Measurements from ENCODE around the gene CPNE7.
"Not testable (repeated sequence)": the region's sequence is repeated elsewhere in the genome, so short reads cannot be mapped to it uniquely, and the experiment has no call there.

The CPNE7 gene

DNA sequence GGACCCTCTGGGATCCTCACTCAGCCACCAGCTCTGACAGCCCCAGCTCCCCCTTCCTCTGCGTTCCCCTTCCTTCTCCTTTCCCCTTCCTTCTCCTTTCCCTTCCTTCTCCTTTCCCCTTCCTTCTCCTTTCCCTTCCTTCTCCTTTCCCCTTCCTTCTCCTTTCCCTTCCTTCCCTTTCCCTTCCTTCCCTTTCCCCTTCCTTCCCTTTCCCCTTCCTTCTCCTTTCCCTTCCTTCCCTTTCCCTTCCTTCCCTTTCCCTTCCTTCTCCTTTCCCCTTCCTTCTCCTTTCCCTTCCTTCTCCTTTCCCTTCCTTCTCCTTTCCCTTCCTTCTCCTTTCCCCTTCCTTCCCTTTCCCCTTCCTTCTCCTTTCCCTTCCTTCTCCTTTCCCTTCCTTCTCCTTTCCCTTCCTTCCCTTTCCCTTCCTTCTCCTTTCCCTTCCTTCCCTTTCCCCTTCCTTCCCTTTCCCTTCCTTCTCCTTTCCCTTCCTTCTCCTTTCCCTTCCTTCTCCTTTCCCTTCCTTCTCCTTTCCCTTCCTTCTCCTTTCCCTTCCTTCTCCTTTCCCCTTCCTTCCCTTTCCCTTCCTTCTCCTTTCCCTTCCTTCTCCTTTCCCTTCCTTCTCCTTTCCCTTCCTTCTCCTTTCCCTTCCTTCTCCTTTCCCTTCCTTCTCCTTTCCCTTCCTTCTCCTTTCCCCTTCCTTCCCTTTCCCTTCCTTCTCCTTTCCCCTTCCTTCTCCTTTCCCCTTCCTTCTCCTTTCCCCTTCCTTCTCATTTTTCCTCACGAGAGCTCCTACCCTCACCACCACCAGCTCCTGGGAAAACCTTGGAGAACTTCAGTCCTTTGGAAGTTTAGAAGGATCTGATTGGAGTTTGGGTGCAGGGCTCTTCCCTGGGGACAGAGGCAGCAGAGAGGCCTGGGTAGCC, 59.2 kb downstream of the CPNE7 start:
- not testable (repeated sequence) for DNase-seq

DNA sequence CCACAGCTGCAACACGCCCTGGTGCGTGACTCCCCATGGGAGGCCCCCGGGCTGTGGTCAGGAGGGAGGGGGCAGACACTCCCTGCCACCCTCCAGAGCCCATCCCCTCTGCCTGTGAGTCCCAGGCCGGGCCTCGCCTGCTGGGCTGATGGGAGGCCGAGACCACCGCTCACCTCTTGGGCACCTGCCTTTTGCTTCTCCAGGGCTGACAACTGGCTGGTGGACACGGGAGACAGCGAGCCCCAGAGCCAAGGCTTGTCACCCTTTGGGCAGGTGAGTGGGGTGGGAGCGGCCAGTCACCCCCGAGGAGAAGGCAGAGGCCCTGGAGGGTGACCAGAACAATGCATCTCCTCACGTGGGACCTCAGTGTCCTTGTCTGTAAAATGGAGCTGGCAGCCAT, 61.1 kb downstream of the CPNE7 start:
- no peak for DNase-seq

DNA sequence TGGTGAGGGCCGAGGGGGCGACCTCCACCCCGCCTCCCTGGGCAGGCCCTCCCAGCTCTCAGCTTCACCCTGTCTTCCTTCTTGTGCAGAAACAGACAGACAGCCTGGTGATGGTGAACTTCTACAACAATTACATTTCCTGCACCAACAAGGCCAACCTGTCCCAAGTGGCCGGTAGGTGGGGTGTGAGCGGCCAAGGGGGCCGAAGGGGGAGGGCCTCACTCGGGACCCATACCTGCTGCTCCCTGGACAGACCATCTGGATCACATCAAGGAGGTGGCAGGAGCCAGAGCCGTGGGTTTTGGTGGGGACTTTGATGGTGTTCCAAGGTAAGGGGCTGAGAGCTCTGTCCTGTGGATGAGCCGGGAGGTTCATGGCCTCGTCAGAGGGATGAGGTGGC, 61.8 kb downstream of the CPNE7 start:
- no peak for DNase-seq

DNA sequence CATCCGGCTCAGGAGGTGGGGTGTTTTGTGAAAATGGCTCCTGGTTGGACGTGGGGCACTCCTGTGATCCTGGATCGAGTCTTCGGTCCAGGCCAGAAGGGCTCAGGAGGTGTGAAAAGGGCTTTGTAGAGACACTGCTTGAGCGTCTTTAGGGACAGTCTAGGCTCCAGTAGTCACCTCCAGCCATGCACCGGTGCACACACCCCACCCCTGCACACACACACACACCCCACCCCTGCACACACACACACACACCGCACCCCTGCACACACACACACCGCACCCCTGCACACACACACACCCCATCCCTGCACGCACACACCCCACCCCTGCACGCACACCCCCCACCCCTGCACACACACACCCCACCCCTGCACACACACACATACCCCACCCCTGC, 62.9 kb downstream of the CPNE7 start:
- DNase-seq: no peak

DNA sequence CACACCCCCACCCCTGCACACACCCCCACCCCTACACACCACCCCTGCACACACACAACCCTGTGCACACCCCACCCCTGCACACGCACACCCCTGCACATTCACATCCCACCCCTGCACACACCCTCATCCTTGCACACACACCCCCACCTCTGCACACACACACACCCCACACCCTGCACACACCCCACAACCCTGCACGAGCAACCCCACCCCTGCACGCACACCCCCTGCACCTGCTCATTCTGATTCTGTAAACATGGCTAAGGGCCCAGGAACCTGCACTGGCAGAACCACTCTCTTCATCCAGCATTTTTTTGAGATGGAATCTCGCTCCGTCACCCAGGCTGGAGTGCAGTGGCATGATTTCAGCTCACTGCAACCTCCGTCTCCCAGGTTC, 63.8 kb downstream of the CPNE7 start:
- no peak for DNase-seq

DNA sequence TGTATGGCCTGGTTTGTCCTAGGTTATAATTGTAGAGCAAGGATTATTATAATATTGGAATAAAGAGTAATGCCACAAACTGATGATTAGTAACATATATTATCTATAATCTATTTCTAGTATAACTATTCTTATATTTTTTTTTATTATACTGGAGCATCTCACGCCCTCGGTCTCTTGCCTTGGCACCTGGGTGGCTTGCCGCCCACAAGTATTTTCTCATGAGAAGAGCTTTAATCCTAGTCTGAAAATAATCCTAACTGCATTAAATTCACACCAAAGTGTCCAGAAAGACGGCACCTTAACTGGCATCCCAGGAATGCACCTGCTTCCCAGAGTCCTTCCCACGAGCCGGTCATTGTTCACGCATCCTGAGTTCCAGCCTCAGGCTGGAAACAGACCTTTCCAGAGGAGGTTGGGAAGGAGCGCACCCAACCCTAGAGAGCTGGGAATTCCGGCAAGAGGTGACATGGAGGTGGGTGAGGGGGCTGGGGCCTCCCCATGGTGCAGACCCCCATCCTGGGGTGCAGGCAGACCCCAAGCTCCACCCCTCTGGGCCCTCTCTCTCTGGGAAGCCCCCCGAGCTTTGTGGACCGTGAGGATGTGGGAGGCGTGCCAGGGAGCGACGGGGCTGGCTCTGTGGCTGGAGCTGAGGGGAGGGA, 66.0 kb downstream of the CPNE7 start:
- DNase-seq: no peak

DNA sequence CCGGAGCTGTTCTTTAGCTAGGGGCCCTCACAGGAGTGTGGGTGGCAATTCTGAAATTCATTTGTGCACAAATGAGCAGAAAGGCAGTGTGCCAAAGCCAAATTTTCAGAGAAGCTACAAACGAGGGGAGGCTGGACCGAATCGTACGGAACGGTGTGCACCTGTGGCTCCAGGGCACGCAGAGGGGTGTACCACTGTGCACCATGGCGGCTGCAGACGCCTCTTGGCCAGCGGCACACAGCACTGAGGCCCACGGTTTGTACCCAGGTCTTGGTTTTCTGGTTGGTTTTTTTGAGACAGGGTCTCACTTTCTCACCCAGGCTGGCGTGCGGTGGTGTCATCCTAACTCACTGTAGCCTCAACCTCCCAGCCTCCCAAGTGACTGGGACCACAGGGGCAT, 67.0 kb downstream of the CPNE7 start:
- DNase-seq: no peak

DNA sequence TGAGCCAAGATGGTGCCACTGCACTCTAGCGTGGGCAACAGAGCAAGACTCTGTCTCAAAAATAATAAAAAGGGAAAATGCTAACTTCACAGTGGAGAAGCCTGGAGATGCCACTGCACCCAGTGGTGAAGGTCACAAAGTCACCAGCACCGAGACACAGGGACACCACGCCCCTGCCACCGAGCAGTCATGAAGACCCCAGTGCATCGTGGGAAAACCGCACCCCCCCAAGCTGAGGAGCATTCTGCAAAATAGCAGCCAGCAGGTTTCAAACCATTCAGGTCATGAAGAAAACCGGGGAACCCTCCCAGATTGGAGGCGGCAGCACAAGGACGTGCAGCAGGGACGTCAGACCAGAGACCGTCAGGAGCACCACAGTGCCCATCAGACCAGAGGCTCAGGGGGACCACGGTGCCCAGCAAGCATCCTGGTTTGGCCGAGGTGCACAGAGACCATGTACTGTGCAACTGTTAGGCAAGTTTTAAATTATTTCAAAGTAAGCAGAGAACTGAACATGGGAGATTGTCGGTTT, 68.3 kb downstream of the CPNE7 start:
- no peak for DNase-seq

DNA sequence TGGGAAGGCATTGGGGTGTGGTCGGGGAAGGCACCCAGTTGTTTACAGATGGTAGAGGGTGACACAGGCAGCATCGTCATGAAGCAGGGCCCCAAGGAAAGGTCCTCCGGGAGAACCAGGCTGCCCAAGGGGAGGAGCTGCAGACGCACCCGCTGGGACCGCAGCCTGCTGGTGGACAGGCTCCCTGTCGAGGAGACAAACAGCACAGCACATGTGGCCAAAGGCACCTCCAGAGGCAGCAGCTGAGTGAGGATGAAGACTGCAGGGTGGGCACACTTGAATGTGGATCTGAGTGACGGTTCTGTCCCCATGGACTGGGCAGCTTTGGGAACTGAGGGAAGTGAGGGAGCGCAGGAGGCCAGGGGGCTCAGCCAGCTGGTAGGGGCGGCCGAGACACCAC, 69.6 kb downstream of the CPNE7 start:
- no peak for DNase-seq

DNA sequence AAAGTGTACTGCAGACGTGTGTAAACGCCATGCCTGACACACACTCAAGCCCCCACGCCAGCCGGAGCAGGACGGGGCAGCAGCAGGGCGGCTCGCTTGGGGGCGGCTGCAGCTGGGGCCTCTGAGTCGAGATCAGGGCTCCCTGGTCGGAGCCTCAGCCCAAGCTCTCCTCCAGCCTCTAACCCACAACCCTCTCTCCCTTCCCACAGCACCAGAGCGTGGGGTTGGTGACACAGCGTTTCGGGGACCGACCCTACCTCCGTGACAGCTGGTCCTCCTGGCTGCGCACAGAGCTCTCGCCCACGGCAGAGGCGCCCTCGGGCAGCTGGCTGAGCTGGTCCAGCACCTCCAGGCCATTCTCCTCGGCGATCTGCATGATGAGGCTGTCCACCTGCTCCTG, 70.7 kb downstream of the CPNE7 start:
- DNase-seq: no peak

Data from activated naive CD4-positive, alpha-beta T cell treated with anti-CD3 and anti-CD28 coated beads, Interleukin-2, amount 50 U/mL, for 16 hours (primary cell).